GM19324 (cell line): ENCODE data around the gene LENG8.

Experiments used
- ATAC-seq: cut with Tn5 transposase; IDR thresholded peaks from one replicate; pipeline ENCODE4 v1.9.1; 2021; ENCODE audit warnings: mild to moderate bottlenecking, moderate library complexity; ENCODE audit not compliant: unreplicated experiment, low FRiP score

The LENG8 gene

DNA sequence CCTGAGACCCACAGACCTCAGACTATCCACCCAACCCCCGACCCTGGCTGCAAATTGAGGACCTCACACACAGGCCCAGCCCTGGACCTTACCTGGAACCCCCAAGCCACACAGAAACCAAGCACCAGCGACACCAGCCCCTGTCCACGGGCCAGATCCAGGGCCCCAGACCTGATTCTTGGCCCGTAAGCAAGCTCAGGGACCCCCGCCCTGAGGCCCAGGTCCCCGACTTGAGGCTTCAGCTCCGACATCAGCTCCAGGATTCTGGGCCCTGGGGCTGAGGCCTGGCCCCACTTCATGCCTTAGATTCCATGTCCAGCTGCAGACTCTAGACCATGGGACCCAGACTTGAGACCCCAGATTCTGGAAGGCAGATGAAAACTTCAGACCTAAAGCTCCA, 27.5 kb upstream of the LENG8 start:
- ATAC-seq = no peak

DNA sequence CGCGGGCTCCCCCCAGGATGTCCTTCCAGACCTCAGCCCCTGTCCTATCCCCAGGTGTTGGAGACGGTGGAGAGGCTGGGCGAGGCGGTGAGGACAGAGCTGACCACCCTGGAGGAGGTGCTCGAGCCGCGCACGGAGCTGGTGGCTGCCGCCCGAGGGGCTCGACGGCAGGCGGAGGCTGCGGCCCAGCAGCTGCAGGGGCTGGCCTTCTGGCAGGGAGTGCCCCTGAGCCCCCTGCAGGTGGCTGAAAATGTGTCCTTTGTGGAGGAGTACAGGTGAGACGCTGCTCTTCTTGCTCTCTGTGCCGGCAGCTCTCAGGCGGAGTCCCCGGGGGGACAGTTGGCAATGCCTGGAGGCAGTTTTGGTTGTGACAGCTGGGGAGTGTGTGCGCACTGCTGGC, 26.9 kb upstream of the LENG8 start:
- no peak for ATAC-seq

DNA sequence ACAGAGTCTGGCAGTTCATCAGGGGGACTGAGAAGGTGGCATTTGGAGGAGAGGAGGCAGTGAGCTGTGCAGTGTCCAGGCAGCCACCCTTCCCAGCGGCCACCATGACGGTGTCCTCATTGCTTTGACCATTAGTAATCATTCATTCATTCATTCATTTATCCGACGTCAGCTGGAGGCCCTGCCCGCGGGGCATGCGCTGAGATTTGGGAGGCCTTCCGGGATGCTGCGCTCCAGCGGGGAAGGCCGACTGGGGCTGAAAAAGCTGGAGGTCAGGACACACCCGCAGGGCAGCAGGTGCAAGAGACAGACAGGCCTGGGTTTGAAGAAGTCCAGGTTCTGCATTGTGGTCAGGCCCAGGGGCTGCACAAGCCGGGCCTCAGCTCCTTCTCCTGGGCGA, 24.8 kb upstream of the LENG8 start:
- ATAC-seq = no peak

DNA sequence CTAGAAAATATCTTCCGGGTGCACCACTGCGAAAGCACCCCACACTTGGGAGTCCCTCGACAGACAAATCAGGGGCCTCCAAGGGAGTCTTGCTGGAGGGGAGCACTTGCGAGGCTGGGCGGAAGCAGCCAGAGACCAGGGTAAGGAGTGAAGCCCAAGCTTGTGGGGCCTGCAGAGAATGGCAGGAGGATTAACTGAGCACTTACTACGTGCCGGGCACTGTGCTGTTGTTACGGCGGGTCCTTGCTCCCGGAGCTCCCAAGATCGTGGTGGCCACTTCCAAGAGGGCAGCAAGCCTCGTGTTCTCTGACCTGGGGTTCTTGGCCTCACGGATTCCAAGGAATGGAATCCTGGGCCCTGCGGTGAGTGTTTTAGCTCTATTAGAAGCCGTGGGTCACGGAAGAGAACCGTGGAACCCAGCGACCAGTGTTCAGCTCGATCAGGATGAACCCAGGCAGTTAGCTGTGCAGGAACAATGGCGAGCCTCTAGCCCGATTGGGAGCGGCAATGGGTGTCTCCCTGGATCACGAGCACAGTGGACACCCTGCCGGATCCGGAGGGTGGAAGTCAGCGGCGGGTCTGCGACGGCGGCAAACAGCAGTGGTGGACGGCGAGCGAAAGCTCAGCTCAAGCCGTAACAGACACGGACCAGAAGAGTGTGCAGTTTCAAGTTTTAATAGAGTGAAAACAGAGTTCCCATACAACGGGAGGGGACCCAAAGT, 24.2 kb upstream of the LENG8 start:
- no peak for ATAC-seq

DNA sequence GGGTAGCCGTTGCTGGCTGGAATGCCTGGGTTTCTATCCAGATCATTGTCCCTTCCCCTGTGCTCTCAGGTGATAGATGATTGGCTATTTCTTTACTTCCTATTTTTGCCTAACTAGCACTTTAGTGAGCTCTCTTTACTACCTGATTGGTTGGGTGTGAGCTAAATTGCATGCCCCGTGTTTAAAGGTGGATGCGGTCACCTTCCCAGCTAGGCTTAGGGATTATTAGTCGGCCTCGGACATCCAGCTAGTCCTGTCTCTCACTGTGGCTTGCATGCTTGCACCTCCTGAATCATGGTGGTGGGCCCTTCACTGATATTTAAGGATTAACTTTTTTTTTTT, 23.6 kb upstream of the LENG8 start:
- ATAC-seq = no peak

DNA sequence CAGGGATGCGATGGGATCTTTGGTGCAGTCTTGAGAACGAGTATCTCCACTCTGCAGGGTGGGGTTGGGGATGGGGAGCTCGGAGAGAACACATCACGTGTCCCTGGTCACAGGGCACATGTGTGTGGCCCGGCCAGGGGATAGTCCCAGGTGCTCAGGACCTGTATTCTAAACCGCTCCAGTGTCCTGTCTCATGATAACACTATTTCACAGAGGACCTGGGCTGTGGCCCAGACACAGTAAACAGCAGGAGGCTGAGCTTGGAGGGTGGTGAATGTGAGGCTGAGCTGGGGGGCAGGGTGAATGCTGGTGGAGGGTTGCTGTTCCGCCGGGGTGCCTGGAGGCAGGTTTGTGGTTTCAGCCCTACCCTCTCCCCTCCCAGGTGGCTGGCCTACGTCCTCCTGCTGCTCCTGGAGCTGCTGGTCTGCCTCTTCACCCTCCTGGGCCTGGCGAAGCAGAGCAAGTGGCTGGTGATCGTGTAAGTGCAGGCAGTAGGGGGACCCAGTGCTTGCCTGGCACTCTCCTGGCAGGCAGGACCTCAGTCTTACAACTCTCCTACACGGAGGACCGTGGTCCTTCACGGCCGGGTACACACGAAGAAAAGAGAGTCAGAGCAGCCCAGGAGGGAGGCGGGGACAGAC, 22.6 kb upstream of the LENG8 start:
- ATAC-seq = no peak

DNA sequence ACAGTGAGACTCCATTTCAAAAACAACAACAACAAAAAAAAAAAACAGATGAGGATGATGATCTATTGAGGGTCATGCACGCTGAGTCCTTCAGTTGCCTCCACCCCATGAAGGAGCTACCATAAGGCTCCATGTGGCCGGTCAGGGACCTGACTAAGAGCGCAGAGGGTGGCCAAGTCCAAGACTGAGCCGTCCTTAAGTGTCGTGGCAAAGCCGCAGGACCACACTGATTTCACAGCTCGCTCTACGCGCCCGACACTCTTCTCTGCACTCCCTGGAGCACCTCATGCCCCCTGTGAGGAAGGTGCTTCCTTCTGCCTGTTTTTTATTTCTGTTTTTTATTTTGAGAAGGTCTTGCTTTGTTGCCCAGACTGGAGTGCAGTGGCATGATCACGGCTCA, 21.4 kb upstream of the LENG8 start:
- no peak for ATAC-seq

DNA sequence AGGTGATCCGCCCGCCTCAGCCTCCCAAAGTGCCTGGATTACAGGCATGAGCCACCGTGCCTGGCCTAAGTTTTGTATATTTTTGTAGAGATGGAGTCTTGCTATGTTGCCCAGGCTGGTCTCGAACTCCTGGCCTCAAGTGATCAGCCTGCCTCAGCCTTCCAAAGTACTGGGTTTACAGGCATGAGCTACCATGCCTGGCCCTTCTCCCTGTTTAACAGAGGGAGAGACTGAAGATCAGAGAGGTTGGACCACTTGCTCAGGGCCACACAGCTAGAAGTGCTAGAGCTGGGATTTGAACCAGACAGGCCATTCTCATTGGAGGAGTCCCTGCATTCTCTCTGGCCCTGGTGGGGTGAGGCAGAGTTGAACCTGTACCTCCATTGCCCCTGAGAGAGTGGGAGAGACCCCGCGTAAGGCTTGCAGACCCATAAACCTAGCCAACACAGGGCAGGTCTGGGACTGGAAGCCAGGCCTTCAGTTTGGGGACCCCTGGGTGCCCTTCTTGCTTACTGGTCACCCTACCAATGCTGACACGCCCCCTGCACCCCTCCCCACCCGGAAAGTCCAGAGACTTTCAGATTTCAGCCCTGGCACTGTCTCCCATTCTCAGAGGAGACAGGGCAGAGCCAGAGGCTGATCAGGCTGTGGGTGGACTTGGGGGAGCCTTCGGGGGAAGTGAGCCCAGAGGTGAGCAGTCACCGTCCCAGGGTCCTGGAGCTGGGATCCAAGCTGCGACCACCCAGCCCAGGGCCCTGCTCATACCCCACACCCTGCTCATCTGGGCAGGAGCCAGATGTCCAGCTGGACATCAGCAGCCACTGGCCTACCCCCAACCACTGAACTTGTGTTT, 20.4 kb upstream of the LENG8 start:
- ATAC-seq = no peak

DNA sequence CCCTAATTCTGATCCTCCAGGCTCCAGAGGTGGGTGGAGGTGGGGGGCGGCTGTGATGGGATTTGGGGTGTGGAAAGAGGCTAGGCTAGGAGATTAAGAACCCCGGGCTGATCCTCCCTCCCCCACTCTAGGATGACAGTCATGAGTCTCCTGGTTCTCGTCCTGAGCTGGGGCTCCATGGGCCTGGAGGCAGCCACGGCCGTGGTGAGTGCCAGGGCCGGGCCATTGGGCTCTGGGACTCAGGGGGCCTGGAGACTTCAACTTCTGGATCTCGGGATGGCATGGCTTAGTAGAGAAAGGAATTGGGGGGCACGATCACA, 19.9 kb upstream of the LENG8 start:
- no peak for ATAC-seq

DNA sequence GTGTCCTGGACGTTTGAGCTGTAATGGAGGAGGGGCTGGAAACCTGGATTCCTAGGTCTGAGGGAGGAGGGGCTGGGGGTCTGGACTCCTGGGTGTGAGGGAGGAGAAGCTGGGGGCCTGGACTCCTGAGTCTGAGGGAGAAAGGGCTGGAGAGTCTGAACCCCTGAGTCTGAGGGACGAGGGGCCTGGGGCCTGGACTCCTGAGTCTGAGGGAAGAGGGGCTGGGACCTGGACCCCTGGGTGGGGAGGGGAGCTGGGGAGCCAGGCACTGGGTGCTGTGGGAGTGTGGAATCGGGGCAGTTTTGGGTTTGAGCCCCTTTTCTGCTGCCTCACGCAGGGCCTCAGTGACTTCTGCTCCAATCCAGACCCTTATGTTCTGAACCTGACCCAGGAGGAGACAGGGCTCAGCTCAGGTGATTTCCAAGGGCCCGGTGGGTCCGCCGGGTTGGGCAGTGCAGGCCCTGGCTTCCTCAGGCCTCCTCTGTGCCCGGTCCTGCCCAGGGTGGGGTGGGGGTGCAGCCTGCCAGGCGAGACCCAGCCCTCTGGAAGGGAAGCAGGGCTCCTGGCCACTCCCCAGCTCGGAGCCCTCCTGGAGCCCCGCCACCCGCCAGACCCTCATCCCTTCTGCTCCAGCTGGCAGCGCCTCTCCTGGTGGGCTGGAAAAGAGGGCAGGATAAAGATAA, 19.3 kb upstream of the LENG8 start:
- ATAC-seq = no peak

DNA sequence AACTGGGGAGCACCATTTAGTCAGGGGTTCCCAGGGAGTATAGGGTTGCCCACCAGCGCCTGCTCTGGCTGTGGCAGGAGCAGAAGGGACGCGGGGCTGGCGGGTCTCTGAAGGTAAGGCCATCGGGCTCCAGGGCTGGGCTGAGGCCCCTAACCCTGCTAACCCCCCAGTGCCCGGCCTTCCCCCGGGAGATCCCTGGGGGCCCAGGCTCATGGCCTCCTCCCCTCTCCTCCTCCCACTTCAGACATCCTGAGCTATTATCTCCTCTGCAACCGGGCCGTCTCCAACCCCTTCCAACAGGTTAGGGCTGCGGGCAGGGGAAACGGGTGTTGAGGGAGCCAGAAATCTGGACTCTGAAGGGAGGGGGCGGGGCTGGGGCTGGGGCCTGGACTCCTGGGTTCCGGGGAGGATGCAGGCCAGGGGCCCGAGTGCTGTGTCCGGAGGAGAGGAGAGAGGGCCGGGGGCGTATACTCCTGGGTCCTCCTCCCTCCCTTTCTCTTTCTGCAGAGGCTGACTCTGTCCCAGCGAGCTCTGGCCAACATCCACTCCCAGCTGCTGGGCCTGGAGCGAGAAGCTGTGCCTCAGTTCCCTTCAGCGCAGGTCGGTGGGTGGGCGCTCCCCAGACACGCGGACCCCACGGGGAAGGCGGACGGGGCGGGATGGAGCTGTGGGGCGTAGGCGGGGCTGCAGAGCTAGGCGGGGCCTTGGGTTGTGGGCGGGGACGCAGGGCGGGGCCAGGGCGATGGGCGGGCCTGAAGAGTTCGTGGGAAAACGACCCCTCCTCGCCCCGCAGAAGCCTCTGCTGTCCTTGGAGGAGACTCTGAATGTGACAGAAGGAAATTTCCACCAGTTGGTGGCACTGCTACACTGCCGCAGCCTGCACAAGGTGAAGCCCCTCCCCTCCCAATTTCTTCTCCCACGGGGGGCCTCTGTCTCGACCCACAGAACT, 18.4 kb upstream of the LENG8 start:
- no peak for ATAC-seq

DNA sequence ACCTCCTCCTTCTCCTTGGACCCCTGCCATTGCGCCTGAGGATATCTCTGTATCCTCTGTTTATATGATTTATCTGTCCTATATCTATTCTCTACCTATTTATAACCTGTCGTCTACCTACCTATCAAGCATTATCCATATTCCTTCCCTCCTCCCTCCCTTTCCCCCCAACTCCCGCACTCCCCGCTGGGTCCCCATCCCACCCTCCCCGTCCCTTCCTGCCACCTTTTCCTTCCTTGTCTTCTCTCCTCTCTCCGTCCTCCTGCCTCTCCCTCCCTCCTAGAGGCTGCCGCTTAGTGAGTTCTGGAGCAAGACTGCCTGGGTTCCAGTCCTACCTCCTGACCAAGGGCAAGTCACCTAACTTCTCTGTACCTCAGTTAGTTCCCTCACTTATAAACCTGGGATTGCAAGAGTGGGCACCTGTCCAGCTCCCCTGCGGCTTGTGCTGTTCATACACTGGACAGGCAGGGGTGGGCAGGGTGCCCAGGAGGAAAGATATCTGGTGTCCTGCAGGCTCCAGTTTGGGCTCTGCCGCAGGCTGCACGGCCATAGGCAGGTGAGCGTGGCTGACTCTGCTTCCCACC, 17.7 kb upstream of the LENG8 start:
- no peak for ATAC-seq

DNA sequence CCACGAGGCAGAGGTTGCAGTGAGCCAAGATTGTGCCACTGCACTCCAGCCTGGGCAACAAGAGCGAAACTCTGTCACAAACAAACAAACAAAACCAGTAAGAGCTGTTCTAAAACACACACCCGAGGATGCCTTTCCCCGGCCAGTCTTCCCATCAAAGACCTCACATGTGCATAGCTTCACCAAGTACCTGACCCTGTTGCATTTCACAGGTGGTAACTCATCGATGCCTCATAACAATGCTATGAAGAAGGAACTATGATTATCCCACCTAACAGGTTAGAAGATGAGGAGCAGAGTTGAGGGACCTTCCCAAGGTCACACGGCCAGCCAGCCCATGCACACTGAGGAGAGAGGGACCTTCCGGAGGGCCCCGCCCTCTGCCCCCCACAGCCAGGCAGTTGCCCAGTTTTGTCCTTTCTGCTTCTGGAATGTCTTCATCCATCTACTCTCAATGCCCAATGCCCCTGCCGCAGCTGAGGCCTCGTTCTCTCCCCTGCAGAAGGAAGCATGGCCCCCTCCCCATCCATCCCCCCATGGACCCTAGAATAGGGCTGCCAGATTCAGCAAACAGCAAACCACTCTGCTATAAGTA, 16.8 kb upstream of the LENG8 start:
- ATAC-seq = no peak

DNA sequence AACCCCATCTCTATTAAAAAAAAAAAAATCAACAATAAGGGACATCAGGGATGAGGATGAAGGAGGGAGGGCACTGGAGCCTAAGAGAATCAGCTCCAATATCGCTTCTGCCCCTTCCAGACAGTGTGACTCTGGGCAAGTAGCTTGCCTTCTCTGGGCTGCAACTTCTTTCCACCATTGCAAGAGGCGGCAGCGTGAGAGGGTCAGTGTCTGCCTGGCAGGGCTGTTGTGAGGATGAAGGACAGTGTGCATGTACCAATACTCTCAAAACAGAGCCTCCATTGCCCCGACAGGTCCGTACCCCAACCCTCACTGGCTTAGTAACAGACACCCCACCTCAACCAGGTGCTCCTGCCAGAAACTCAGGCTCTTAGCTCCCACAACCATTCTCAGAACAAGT, 15.3 kb upstream of the LENG8 start:
- no peak for ATAC-seq

DNA sequence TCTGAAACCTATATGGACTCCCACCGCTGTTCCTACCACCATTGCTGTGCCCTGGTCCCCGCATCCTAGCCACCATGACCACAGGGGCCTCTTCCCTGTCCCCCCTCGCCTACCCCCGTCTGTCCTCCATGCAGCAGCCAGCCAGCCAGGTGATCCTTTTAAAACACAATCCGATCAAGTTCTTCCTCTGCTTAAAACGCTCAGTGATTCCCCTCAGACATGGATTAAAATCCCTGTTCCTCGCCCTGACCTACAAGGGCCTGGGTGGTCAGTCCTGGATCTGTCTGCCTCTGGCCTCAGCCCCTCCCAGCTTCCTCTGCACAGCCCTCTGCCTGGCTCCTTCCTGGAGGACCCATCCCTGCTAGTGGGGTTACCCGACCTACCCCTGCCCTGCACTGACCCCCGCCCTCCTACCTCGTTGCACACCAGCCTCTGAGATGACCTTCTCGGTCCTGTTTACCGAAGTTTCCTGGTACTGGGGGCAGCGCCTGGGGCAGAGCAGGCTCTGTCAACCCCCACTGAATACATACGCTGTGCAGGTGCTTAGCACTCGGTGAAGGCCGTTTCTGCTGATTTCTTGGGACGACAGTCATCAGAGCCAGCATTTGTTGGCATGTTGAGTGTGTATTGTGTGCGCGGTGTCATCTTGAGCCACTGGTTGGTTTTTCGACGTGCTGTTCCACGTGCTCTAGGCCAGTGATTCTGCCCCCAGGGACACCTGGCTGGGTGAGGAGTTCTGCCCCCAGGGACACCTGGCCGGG, 14.7 kb upstream of the LENG8 start:
- no peak for ATAC-seq

DNA sequence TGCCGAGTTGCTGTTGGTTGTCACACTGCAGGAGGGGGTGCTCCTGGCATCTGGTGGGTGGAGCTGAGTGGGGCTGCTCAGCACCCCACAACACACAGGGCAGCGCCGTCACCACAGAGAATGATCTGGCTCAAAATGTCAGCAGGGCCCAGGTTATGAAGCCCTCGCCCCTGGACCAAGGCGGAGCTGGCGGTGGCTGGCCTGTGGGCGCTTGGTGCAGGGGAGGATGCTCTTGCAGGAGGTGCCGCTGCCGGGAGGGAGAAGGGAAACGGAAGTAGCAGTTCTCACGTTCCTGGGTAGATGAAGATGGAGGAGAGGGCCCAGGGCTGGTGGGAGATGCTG, 14.2 kb upstream of the LENG8 start:
- ATAC-seq = no peak

DNA sequence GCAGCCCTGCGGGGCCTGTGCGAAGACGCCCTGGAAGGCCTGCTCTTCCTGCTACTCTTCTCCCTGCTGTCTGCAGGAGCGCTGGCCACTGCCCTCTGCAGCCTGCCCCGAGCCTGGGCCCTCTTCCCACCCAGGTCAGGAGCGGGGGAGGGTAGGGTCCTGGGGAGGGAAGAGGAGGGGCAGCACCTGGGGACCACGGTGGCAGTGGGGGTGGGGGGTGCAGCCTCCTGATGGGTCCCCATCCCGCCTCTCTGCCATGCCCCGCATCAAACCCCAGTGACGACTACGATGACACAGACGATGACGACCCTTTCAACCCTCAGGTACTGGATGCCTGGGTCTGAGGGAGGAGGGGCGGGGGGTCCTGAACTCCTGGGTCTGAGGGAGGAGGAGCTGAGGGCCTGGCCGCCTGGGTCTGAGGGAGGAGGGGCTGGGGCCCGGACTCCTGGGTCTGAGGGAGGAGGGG, 13.4 kb upstream of the LENG8 start:
- ATAC-seq = no peak

DNA sequence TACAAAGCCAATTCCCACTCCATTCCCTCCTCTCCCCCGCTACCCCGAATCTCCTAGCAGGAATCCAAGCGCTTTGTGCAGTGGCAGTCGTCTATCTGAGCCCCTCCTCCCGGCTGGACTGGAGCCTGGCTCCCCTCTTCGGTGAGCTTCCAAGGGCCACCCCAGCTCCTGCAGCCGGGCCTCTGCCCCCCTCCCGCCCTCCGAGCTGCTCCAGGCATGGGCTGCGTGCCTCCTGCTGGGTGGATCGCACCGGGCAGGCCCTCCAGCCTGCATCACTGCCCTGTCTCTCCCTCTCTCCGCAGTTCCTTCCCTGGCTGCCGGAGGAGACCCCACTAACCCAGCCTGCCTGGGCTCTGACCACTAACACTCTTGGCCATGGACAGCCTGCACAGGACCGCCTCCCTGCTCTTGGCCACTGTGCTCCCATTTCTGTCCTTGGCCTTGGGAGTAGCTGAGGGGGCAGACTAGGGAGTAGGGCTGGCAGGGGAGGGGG, 12.9 kb upstream of the LENG8 start:
- ATAC-seq = no peak
